NCI-H774 (cell line): ENCODE results near the gene COMMD1.
"Not testable (repeated sequence)": the region's sequence is repeated elsewhere in the genome, so short reads cannot be mapped to it uniquely, and the experiment has no call there.

Experiments
- DNase-seq: peaks from one replicate; lab custom pipeline; 2025; lab: John Stamatoyannopoulos, UW

The COMMD1 gene

DNA sequence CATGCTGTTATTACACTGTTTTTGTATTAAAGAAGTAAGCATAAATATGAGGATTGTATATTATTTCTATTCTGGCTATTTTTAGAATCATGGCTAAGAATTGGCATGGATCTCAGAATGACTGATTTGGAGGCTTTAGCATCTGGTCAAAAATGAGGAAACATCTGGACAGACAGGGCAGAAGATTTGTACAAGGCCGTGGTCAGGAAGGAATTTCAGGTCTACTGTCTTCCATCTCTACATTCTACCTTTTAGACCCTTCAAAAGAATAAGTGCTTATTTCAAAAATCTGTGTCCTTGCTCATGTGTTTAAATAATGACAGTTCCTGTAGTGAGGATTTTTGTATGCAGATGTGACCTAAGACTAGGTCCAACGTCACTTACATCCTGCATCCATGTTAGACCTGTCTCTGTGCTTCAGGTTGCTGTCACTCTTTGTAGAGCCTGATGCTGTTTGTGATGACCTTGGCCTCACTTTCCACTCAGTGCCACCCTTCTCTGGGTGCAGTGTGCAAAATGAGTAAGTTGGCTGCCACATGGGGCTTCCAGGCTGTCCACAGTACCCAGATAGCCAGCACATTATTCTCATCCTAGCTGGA is 235.8 kb downstream of the COMMD1 start:
- no peak for DNase-seq

DNA sequence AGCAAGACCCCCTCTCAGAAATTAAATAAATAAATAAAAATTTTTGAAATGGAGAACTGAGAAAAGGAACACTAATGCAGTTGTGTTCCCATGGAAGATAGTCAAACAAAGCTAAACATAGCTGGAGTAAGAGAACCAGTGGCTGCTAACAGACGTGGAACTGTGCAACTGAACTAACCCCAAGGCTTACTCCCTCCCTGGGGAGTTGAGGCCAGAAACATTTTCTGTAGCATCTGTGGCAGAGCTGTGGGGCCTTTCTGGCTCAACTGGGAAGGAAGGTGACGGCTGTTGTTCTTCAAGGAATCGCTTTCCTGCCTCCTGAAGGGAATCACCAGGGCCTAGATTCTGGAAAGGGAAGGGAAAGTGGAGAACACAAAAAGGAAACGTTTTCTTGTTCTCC is 236.6 kb downstream of the COMMD1 start:
- no peak for DNase-seq

DNA sequence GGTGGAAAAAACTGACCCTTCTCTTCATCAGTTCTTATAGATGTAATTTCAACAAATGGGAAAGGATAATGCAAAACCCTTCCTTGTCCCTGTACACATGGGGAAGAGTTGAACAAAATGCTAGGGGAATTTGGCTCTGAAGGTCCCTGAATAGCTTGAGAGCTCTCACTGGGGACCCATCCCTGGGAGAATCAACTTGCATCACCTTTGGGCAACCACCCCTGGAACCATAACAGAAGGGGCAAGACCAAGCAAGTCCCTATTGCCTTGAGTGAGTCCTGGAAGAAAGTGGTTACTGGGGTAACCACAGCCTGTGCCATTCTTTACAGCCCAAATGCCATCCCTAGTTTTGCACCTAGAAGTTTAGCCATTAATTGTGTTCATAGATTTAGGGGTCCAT is 238.2 kb downstream of the COMMD1 start:
- no peak for DNase-seq

DNA sequence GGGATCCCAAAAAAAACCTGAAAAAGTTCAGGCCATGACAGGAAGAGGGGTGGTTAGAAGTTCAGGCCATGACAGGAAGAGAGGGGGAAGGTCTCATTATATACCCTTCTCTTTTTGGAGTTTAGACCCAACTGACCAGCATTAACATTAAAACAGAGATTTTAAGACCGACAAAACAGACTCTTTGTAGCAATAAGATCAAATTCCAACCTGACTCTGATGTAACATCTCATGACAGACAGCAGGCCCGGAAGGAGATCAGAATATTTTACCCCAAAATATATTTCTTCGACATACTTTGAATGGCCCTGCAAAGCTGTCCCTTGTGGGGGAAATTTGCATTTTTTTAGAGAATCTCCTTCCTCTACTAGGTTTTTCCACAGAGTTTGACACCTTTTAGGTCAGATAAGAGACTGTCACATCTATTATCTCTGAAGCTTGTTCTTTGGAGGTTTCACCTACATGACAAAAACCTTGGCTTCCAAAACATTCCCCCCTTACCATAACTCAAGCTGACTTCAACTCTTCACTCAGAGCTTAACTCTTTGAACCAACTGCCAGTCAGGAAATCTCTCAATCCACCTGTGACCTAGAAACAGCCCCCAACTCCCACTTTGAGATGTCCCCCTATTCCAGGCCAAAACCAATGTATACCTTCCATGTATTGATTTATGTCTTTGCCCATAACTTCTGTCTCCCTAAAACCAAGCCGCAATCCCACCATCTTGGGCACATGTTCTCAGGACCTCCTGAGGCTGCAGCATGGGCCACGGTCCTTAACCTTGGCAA is 239.4 kb downstream of the COMMD1 start:
- no peak for DNase-seq

DNA sequence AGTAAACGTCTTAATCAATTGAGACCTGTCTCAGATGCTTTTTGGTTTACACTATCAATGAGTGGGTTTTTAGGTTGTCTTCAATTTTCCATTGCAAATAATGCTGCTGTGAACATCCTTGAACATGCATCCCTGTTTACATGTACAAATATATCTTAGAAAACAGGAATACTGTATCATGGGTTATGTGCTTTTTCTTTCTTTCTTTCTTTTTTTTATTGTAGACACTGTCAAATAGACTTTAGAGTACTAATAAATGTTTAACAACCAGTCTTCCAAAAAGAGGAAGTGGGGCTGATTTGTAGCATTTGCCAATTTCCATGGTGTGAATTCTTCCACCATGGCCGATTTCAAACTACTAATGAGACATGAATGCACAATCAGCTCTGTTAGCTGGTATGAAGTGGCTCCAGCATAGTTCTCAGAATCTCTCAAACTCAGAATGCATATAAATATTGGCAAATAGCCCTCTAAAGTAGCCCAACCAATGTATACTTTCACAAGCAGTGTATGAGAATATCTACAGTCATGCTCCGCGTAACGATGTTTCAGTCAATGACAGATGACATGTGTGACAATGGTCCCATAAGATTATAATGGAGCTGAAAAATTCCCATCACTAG is 240.1 kb downstream of the COMMD1 start:
- DNase-seq, result no peak

DNA sequence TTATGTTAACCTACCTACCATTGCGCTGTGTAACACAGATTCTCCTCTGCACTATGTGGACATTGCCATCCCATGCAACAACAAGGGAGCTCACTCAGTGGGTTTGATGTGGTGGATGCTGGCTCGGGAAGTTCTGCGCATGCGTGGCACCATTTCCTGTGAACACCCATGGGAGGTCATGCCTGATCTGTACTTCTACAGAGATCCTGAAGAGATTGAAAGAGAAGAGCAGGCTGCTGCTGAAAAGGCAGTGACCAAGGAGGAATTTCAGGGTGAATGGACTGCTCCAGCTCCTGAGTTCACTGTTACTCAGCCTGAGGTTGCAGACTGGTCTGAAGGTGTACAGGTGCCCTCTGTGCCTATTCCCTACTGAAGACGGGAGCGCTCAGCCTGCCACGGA is 241.3 kb downstream of the COMMD1 start:
- not testable (repeated sequence) for DNase-seq

DNA sequence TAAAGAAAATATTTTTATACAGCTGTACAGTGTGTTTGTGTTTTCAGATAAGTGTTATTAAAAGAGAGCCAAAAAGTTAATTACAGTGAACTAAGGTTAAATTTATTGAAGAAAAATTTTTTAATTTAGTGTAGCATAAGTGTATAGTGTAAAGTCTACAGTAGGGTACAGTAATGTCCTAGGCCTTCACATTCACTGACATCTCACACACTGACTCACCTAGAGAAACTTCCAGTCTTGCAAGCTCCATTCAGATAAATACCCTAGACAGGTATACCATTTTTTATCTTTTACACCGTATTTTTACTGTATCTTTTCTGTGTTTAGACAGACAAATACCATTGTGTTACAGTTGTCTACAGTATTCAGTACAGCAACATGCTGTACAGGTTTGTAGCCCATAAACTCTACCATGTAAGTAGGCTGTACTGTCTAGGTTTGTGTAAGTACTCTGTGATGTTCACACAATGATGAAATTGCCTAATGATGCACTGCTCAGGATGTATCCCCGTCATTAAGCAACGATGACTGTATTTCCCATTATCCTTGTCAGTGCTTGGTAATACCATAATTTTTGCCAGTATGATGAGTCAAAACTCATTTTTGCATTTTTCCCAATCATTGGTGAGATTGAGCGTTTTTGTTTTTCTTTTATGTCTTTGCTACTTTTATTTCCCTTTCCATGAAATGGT is 242.3 kb downstream of the COMMD1 start:
- DNase-seq, result no peak

DNA sequence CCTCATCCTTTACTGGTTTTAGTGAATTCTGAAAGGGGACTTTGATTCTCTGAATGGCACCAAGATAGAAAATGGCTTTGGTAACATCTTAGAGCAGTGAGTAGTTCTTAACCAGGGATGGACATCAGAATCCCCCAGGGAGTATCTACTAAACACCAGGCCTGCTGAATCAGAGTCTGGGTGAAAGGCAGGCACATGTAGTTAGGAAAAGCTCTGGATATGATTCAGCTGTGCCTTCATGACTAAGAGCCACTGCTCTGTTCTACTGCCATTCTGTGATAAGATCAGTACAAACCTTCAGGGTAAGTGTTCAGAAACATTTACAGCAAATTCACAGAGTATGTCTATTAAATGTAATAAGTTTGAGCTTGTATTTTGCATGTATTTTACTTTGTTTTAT is 244.2 kb downstream of the COMMD1 start:
- no peak for DNase-seq

DNA sequence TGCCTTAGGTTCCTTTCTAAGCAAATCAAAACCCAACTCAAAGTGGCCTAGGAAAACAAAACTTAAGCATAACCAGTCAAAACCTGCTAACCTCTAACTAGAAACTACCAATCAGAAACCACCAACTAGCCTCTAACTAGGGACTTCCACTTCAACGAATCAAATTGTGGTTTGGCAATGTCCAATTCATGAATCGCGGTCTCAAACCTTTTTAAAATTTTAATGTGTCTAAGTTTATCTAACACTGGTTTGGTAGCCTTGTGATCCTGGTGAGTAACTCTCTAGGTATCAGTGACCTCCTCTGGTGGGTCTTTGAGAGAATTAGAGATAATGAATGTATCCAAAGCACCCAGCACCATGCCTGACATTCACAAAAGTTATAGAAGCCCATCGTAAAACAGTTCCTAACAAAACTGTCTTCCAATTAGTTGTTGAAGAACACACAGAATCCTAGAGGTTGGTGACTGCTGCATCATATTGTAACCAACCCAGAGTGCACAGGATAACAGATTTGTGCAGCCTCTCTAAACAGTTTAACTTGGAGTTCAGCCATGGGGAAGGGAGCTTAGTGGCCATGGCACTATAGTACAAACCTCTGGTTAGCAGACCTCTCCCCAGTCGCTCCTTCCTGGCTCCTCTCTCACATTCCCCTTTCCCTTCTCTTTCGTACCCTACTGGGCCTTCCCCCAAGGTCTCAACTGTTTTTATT is 245.3 kb downstream of the COMMD1 start:
- no peak for DNase-seq

DNA sequence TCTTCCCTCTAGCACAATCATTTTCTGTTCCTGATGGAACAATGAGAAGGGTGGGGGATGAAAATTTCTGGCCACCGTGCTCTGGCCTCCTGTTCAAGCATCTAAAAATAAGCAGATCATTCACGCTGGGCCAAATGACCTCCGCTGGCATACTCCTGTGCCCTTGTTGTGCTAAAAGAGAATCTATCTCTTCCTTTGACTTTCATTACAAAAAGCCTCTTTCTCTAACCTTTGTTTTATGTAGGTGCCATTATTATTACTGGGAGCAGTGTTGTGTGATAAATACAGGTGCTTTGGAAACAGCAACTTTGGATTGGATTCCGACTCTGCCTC is 245.8 kb downstream of the COMMD1 start:
- DNase-seq, result no peak

DNA sequence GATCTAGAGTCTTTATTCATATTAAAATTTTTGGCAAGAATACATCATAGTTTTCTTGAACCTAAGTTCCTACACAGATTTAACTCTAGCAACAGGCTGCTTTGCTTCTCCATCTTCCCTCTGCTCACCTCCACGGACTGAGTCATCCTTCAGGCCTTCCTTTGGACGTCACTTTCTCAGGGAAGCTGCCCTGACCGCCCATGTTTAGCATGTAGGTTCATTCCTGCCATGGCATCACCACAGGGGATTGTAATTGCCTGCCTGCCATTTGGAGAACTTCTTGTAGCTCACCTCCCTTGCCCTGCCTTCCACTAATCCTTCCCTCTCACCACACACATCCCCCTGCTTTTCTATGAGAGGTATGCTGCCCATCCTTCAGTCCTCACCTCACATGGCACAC is 246.5 kb downstream of the COMMD1 start:
- DNase-seq, result no peak

DNA sequence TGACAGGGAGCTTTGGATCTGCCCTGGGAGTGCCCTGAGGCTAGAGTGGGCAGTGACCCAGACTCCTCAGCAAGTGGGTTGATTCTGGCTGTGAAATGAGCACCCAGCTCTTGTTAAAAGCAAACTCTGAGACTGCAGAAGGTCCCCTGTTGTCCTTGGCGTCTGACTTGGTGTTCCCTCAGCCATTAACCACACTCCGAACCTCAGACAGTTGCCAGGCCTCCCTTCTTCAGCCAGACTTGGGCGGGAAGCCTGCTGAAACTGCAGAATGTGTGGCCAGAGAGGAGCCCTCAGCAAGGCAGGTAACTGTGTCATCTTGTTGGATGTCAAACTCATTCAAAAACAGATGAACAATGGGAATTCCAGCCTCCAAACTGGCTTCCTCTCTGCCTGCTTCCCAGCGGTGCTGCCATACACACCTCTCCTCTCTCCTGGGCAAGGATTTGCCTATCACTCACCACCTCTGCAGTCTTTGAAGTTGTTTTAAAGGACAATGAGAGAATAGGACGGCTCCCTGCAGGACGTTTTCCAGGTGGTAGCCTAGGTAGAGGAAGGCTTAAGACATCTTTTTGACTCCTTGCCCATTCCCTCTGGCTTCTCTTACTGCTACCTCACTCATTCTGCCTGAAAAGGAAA is 251.5 kb downstream of the COMMD1 start:
- no peak for DNase-seq

DNA sequence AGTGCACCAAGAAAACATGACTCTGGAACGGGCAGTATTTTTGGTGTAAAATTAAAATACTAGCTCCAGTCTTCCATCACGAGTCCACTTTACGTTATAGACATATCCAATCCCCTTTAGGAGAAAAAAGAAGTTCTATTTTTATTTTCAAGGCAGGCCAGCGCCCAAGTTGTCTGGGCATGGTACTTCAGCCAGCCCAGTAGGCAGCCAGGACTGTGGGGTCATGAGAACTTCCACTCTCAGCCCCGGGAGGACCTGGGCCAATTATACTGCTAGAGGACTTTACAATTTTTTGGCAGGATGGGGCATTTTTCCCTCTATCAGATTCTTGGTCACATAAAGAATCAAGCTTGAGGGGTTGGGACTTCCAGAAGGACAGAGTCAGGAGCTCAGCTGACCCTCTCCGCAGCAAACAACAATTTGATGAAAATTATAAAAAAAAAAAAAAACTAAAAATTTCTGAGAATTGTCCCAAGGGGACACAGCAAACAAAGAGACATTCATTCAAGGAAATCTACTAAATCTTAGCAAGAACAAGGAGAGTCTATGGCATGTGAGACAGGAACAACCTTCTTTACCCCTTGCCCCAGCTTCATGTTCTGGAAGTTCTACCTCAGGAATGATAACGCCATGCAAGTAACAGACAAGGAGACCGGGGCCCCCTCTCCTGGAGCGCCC is 253.1 kb downstream of the COMMD1 start:
- DNase-seq, result no peak

DNA sequence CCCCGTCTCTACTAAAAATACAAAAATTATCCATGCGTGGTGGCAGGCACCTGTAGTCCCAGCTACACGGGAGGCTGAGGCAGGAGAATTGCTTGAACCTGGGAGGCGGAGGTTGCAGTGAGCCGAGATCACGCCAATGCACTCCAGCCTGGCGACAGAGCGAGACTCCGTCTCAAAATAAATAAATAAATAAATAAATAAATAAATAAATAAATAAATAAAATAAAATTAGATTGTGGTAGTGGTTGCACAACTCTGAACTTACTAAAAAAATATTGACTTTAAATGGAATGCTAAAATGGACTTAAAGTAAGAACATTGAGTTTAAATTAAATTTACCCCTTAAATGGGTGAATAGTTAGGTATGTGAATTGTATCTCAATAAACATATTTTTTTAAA is 255.2 kb downstream of the COMMD1 start:
- not testable (repeated sequence) for DNase-seq

DNA sequence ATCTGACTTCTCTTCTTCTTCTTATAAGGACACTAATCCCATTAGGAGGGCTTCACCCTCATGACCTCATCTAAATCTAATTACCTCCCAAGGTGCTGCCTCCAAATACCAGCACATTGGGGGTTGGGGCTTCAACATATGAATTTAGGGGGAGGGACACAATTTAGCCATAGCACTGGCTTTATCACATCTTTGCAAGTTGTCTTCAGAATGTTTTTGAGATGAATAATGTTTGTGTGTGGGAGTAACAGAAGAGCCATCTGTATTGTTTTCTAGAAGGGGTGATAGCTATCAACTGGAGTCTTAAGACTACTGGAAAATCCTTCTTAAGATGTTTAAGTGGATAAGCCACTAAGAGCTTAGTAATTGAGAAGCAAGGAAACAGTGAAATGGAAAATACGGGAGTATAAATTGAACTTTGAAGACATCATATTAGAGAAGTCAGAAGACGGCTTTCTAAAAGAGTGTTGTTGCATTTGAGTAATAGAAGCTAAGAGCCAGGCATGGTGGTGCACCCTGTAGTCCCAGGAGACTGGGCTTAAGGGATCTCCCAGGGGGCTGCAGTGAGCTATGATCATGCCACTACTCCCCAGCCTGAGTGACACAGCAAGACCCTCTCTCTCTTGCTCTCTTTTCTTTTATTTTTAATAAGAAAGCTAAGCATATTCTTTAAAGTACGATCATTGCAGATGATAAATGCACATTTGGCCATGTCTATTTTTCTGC is 257.8 kb downstream of the COMMD1 start:
- no peak for DNase-seq

DNA sequence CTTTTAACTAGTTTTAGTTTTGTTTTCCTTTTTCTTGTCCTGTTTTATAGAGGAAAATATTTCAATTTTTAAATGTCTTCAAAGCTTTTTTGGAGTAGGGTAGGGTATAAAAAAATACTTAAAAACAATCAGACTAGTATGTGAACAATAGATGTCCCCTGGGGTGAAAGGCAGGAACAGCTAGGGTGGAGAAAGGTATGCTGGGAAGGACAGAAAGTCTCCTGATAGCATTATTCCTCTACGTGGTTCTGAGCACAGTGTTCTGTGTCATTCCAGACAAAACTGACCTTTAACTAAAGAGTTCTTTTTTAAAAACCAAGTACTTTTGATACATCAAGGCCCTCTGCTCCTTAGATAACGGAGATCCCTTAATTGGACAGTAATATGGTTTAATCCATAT is 258.4 kb downstream of the COMMD1 start:
- no peak for DNase-seq

DNA sequence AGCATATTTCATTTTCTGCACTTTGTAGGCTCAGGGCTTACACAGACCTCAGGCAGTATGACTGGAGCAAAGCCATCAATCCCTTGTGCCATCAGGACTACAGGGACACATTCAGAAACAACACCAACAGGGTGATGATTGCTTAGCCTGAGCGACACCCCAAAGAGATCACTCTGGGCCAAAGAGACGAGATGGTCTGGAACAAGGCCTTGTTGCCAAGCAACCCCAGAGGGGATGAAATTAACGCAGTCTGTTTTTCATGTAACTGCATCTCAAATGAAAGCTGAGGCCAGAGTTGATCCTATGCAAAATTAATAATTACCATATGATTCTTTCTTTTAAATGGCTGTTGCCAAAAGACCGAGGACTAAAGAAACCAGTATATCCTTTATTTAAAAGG is 270.3 kb downstream of the COMMD1 start:
- DNase-seq, result no peak

DNA sequence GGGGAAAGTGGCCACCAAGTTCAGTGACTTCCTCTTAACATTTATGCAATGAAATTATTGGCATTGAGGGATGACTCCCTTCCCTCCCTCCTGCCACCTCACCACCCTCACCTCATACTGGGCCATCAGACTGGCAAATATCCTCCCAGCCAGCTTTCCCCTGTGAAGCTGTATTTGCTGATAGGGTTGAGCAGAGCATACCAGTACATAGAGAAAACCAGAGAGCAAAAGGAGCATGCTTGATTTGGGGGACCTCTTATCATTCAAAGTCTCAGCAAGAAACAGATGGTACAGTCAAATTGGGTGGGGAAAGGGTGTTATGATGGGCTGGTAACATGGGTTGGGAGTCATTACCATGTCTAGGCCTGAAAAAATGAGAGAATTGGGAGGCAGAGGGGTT is 271.3 kb downstream of the COMMD1 start:
- DNase-seq, result no peak

DNA sequence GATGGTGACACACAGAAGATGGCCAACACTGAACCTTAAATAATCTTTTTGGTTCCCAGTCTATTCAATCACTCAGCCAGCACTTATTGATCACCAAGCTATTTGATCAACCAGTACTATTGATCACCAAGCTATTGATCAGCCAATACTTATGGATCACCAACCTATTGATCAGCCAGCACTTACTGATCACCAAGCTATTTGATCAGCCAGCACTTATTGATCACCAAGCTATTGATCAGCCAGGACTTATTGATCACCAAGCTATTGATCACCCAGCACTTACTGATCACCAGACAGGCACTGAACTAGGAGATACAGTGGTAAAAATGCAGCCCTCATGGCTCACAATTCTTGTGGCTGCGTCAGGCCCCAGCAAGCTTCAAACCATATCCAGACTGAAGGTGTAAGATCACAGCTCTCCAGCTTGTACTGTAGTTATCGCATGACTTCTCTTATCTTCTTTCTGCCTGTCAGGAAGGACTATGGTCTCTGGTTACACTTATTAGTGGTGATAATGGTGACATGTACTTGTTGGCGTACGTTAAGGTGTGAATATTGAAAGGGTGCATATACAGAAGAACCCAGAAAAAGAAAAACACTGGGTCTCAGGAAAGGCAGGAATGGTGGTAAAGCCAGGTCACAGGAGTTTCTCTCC is 272.0 kb downstream of the COMMD1 start:
- no peak for DNase-seq

DNA sequence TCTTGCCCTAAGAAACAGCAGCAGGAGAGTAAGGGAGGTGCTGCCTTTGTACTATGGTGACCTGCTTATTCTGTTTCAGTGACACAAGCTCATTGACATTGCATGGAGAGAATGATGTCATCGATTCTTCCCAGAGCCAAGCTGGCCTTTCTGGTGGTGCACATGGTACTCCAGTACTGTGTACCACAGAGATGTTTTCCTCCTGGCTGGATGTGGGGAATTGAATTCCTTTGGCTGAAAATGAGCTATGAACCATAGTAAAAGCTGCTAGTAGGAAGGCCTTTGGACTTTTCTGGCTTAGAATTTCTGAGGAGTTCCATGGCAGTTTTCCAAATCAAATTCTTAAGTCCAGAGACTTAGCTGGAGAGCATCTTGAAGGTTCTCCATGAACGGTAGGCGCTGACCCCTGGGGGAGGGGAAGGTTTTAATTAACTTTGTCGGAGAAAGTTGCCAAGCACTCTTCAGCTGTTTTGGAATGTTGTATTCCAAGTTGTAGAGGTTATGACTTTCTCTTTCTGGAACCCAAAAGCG is 273.3 kb downstream of the COMMD1 start:
- no peak for DNase-seq
